HG03103 (cell line): ENCODE results near the gene BATF.

Experiments
- ATAC-seq: cut with Tn5 transposase; IDR thresholded peaks from one replicate; pipeline ENCODE4 v1.9.1; 2021; ENCODE audit warnings: low read depth; ENCODE audit not compliant: unreplicated experiment

Gene BATF

DNA sequence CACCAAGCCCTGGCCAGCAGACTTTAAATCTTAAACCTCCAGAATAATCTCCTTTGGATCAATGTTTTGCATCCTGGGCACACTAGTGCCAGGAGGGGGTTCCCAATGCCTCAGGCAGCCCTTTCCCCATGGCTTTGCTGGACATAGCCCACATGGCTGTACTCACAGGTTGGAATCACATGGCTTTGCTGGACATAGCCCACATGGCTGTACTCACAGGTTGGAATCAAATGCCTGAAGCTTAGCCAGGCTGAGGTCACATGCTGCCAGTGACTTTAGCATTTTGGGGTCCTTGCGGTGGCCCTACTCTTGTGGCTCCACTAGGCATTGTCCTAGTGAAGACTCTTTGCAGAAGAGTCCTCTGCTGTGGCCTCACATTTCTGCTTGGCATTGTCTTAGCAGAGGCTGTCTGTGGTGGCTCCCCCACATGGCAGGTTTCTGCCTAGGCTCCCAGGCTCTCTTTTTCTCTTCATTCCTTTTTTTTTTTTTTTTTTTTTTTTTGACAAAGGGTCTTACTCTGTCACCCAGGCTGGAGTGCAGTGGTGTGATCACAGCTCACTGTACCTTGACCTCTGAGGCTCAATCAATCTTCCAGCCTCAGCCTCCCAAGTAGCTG is 69.2 kb downstream of the BATF start:
- ATAC-seq, result no peak

DNA sequence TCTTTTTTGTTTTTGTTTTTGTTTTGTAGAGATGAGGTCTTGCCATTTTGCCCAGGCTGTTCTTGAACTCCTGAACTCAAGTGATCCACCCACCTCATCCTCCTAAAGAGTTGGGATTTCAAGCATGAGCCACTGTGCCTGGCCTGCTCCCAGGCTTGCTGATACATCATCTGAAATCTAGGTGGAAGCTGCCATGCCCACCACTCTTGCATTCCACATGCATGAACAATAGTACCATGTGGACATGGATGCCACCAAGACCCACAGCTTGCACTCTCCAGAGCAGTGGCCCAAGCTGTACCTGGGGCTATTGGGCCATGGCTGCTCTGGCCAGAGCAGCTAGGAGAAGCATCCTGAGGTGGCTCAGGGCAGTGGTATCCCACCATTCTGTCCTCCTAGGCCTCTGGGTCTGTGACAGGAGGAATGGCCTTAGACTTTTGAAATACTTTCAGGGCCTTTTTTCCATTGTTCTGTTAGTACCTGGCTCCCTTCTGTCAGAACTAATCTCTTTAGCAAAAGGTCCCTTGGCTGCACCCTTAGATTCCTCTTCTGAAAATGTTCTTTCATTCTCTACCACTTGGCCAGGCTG is 69.8 kb downstream of the BATF start:
- no peak for ATAC-seq

DNA sequence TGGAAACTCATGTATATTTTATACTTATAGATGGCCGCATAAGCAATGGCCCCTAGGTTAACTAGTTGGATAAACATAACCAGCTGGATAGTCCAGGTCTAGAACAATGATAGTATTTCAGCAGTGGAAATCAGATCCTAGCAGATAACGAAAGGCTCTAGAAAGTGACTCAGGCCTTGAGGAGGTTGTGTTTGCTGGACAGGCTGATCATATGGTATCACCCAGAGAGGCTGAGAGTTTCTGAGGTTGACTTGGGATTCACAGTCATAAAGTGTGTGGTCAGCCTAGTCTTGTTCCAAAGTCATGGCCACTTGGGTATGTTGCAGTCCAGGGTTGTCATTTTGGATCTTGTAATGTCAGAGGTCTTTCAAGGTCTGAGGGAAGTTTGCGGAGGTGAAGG is 73.0 kb downstream of the BATF start:
- no peak for ATAC-seq
